GM12875 (cell line): Measurements from ENCODE around the gene PFKP.

Experiments
- H3K4me3 ChIP-seq: one replicate; pipeline ENCODE4 v1.5.1; 2011; ENCODE audit warnings: low read depth, low read length, control low read depth
- CTCF ChIP-seq: IDR thresholded peaks from 2 replicates; pipeline ENCODE4 v1.5.1; 2011; ENCODE audit warnings: low read depth, mild to moderate bottlenecking, control low read depth, inconsistent platforms, low read length, moderate library complexity, borderline replicate concordance; ENCODE audit not compliant: insufficient read depth

The PFKP gene

GRCh38 chr10:3178042-3178441 lies 110.7 kb downstream of the PFKP start:
- TF ChIP-seq CTCF: no peak

DNA sequence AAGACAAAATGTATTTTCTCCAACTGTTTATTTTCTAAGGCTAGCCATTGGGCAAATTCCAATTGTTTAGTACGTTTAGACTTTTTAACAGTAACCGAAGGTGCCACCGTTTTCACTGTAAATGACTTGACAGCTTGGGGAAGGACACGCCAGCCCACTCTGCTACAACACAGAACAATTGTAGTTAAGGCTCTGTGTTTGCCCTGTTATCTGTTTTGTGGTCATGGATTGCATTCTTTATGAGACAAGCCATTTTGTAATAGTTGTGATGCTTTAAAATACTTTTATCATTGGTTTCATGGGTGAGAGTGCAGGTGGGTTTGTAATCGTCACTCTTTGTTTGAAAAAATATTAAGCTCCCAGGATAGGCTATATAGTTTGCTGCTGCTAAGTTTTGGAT lies 111.8 kb downstream of the PFKP start:
- no peak overlapping the region for H3K4me3 ChIP-seq

More at GRCh38 chr10:3178042-3178441, 110.7 kb downstream of the PFKP start:
- H3K4me3 ChIP-seq: no peak overlapping the region

GRCh38 chr10:3180355-3181025 lies 113.1 kb downstream of the PFKP start:
- TF ChIP-seq CTCF: no peak
- H3K4me3 ChIP-seq: no peak overlapping the region

More for the DNA sequence above, 111.8 kb downstream of the PFKP start:
- TF ChIP-seq CTCF: no peak

- no peak for TF ChIP-seq CTCF
- no peak overlapping the region for H3K4me3 ChIP-seq
These were observed 118.0 kb downstream of the PFKP start for GRCh38 chr10:3185386-3185785.

DNA sequence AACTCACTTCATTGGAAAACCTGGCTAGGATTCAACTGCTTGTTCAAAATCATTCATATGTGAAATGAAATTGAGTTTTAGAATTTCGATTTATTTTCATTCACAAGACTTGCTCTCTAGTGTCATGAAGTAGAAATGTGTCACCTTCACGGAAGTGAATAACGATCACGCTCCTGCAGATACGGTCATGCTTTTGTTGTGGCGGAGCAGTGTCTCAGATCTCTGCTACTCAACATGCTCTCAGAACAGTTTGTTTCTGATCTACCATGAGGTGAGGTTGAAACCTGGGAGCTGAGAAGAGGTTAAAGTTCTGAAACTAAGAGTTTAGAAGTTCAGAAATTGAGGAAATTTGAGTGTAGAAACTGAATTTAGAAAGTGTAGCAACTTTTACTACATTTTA lies 119.0 kb downstream of the PFKP start:
- no peak overlapping the region for H3K4me3 ChIP-seq
- TF ChIP-seq CTCF: no peak
